GM21786 (cell line): Measurements from ENCODE around the gene PRPSAP1.

Experiments used
- ATAC-seq: cut with Tn5 transposase; IDR thresholded peaks from one replicate; pipeline ENCODE4 v1.9.1; 2021; ENCODE audit not compliant: unreplicated experiment

Gene PRPSAP1

GRCh38 chr17:76383546-76384221 lies 30.0 kb upstream of the PRPSAP1 start:
- ATAC-seq, result no peak

GRCh38 chr17:76382803-76383545 lies 29.3 kb upstream of the PRPSAP1 start:
- ATAC-seq, result no peak

DNA sequence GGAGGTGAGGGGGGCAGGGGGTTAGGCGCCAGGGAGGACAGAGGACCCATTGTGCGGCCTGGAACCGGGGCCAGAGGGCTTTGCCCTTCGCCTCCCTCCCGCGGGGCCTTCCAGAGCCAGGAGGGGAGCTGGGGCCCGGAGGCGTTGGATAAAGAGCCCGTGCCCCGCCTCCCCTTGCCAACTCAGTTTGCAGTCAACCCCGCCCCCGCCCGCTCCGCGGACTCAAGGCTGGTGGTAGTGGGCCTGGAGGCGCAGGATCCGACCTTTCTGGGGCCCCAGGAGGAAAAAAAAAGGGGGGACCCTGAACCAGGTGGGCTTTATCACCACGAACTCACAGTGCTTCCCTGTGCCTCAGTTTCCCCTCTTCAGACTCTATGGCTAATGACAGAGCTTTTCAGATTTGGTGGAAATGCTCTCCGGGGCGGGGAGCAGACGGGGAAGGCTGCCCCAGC lies 28.7 kb upstream of the PRPSAP1 start:
- no peak for ATAC-seq

- no peak for ATAC-seq
Measured at GRCh38 chr17:76381633-76382350, 28.1 kb upstream of the PRPSAP1 start.

DNA sequence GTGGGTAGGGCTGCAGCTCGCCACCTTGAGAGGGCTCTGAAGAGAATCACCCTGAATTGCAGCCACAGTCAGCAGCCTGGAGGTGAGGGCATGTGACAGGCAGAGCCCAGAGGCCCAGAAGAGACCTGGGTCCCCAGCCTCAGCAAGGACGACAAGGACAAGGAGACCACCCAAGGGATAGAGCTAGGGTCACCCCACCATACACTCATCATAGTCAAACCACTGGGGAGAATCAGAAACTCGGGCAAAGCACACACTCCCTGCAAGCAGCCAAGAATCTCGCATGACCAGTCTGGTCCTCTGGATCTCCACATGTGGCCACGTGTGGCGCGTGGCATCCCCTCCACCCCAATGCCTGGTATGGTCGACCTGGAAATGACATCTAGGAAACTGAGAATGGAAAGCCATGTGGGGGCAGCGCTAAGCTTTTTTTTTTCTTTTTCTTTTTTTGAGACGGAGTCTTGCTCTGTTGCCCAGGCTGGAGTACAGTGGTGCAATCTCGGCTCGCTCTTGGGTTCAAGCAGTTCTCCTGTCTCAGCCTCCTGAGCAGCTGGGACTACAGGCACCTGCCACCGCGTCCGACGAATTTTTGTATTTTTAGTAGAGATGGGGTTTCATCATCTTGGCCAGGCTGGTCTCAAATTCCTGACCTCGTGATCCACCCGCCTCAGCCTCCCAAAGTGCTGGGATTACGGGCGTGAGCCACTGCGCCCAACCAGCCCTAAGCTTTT lies 26.1 kb upstream of the PRPSAP1 start:
- ATAC-seq, result no peak

DNA sequence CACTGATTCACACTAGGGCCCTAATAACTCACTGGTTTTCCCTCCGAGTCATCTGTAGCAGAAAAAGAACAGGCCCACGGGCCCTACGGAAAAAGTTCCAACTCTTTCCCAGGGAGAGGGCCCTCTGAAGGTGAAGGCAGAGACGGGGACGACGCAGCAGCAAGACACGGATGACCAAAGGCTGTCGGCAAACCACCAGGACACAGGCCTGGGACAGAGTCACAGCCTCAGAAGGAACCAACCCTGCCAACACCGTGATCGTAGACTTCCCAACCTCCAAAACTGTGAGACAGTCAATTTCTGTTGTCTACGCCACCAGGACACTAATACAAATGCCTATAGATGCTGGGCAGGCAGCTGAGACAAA lies 25.5 kb upstream of the PRPSAP1 start:
- ATAC-seq, result no peak

DNA sequence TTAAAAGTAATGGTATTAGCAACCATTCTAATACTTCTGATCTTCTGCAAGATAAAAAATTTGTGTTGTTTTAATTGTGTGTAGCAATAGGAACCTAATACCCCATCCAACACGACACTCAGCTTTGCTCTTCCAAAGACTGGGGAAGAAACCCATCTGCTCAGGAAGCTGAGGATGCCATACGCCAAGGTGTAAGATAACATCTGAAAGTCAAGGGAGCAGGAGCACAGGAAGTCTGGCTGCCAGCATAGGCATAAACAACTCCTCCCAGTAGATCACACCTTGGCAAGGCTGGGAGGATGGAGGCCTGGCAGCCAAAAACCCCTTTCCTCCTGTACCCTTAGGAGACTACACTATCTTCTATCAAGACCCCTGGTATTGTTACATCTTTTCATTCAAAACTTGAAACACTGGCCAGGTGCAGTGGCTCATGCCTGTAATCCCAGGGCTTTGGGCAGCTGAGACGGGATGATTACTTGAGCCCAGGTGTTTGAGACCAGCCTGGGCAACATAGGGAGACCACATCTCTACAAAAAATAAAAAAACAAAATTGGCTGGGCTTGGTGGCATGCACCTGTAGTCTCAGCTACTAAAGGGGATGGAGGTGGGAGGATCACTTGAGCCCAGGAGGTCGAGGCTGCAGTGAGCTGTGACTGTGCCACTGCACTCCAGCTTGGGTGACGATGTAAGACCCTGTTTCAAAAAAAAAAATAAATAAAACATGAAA lies 25.0 kb upstream of the PRPSAP1 start:
- no peak for ATAC-seq

DNA sequence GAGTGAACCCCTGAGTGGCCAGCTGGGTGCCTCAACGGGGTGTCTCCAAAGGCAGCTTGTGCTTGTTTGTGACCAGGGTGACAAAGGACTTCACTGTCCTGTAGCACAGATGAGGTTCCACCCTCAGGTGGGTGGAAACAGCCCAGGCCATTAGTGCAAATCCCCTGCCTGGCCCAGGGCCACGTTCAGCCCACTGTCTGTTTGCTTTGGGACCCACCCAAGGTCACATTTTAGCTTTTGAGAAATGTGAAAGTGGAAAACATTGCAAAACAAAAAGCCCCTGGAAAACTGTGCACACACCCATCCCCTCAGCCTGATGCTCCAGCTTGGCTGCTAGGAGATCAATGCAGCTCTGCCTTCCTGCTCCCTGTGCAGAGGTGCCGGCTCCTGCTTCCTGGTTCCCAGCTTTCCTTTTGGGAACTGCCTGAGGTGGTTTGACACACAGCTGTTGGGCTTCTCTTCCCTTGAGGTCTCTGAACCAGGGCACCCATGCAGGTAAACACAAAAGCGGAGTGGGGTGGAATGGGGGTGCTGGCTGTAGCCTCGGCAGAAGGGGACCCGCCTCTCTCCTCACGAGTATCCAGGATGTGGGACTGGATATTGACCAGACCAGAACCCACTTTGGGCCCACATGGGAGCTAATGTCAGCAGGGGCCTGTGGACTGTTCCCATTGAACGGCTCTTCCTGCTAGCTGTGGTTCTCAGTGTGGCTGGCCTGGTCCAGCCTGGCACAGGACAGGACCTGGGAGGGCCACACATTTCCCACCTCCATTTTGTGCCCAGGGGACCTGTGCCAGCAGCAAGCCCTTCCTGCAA lies 22.8 kb upstream of the PRPSAP1 start:
- no peak for ATAC-seq

GRCh38 chr17:76371656-76372628 lies 18.2 kb upstream of the PRPSAP1 start:
- no peak for ATAC-seq

DNA sequence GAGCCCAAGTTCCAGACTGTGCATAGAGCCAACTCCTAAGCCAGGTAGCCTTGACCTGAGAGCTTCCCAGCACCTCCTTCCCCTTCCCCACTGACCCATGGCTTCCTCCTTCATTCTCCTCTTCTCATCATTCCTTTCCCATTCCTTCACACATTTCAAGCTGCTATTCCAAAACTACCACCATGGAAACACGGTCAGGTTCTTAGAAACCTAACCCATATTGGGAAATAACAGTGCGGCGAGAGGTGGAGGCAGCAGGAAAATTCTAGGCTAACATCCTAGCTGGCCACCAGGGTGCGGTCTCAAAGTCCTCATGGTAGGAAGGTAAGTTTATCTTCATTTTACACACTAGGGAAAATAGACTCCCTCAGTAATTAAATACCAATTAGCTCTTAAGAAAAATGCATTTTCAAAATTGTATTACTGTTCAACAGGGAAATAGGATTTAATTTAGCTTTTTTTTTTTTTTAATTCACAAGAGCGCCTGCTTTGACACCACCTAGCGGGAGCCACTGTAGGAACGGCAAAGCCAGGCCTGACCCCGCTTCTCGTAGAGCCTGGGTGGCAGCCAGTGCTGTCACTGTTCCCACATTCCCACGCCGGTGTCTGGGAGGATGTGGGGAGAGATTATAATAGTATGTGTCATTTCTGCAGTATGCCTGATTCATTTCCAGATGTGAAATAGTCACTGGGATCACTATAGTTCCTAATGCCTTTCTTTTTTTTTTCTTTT lies 16.7 kb upstream of the PRPSAP1 start:
- ATAC-seq, result no peak

DNA sequence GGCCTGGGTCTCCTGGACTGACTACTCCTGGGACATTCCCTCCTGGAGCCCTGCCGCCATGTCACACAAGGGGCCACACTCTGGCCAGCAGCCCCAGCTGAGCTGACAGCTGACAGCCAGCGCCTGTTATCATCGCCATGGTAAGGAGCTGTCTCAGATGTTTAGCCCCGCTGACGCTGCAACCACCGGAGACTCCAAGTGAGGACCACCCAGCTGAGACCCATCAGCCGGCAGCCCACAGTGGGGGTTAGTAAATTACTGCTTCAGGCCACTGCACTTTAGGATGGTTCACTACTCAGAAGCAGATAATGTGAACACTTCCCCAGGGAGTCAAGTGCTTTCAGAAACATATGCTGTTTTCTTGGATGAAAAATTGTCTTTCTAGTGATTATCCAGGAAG lies 16.1 kb upstream of the PRPSAP1 start:
- ATAC-seq, result no peak

DNA sequence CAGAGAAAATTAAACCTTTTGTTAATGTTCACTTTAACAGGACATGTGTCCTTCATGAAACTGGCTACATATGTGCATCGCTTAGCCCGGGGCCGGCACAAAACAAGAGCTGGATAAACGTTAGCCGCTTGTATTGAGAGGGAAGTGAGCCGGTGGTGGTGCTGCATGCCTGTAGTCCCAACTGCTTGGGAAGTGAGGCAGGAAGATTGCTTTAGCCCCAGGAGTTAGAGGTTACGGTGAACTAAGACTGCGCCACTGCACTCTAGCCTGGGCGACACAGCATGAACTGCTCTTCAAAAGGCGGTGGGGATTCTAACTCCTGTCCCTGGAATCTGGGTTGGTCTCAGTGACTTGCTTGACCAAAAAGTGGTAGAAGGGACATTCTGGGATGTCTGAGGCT lies 15.7 kb upstream of the PRPSAP1 start:
- ATAC-seq, result no peak

DNA sequence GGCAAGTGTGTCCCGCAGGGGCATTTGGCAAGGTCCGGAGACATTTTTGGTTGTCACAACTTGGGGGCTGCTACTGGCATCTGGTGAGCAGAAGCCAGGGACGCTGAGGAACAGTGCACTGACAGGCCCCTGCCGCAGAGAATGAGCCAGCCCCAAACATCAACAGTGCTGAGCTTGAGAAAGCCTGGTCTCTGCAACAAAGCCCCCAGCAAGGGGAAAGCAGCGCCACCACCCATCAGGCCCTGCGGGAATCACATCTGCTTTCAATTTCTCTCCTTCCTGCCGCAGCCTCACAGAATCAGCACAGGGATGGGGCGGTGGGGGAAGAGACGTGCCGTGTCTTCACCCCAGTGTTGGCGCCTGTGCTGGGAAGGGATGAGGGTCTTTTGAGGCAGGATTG lies 14.8 kb upstream of the PRPSAP1 start:
- ATAC-seq, result no peak

DNA sequence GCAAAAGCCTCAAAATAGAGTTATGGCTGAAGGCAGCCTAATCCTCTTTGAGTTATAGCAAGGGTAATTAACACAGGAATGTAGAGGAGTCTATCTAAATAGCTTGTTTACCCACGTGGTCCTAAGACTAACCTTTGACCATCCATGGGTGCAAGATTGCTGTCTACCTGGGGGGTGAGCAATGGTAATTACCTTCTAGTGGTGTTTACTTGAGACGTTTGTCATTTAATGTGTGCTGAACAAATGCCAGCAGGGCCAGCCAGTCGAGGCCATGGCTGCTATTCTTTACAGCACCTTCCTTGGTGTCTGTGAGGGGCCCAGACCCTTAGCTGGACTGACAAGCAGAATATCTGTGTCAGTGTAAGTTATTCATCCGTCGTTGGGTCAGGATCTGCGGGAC lies 13.9 kb upstream of the PRPSAP1 start:
- ATAC-seq, result no peak

DNA sequence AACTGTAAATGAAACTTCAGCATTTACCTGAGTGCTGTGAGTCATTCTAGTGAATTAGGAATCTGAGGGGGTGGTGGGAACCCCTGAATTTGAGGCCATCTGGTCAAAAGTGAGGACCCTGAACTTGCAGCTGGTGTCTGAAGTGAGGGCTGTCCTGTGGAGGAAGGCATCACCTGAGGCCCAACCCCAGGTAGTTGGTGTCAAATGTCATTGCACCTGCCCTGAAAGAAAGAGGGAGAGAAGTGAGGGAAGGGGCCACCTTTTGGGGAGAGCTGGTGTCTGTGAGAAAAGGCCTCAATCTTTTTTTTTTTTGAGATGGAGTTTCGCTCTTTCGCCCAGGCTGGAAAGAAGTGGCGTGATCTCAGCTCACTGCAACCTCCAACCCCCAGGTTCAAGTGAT lies 12.5 kb upstream of the PRPSAP1 start:
- ATAC-seq, result no peak

DNA sequence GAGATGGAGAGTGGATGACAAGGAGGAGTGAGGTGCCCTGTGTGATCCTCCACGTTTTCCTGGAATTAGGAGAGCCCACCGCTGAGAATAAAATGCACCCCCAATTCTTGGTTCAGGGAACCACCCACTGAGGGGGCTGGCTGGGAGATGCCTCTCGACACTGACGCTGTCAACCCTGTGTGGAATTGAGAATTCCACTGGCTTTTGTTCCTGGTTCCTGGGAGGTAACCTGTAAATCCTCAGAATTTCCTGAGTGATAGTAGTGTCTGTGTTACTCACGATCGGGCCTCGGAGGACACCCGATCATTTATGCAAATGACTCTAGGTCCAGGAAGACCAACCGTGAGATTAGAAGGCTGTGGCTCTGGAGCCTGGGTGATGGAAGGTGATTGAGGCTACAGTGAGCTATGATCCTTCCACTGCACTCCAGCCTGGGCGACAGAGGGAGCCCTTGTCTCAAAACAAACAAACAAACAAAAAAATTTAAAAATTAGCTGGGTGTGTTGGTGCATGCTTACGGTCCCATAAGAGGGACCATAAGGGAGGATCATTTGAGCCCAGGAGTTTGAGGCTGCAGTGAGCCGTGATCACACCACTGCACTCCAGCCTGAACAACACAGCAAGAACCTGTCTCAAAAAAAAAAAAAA lies 11.7 kb upstream of the PRPSAP1 start:
- ATAC-seq, result no peak

GRCh38 chr17:76363107-76363842 lies 9.6 kb upstream of the PRPSAP1 start:
- no peak for ATAC-seq
